CD4-positive, alpha-beta T cell treated with Interleukin-12 subunit alpha and Interleukin-12 subunit beta, for 1 hour (primary cell): ENCODE measurements around the gene NKD2.
"Not testable (repeated sequence)": the region's sequence is repeated elsewhere in the genome, so short reads cannot be mapped to it uniquely, and the experiment has no call there.

Experiments used
- DNase-seq: peaks from one replicate; pipeline ENCODE4 v3.0.0-alpha.2; 2020

The NKD2 gene

DNA sequence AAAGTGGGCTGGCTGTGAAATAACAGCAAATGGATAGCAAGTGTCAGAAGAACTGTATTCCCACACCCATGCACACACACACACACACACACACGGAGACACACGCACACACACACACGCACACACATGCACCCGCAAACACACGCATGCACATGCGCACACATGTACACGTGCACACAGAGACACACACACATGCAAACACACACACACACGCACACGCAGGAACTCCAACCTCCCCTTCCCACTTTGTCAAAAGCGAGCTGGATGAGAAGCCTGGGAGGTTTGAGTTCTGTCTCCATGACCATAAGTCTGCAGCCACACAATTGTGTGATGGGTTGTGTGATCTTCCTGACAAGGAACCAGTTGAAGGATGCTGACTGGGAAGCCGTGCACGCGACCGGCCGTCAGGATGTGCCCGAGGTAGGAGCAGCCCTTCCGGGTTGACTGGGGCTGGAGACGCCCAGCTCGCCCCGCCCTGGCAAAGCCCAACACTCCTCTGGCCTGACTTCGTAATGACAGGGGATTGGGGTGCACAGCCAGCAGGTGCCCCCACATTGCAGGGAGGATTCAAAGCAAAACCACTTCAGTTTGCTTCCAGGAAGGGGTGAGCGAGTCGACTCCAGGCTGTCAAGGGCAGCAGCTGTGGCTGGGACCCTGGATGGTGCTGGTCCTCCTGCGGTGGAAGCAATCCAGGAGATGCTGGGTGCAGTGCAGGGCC lies 29.3 kb upstream of the NKD2 start:
- DNase-seq = no peak

DNA sequence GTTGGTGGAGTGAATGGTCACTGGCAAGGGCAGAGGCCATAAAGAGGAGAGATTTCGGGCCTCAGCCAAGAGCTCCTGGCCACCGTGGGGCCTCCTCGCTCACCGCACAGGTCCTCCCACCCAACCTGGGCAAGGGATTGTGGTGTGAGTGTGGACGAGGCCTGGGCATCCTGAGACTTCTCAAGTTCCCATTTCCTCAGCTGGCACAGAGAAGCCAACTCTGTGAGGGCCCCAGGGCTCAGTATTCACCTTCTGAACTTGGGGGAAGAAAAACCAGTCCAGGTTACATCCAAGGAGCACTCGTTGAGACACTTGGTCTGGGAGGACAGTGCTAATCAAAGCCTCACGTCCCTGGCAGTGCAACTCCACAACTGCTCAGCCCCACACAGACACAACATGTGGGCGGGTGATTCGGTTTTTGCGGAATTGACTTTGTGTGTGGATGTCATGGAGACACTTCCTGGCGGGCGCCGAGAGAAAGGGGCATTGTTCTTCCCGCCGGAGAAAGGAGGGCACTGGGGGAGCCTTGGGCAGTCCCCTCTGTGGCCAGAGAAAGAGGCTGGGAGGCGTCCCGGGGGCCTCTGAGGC lies 28.5 kb upstream of the NKD2 start:
- DNase-seq = no peak

DNA sequence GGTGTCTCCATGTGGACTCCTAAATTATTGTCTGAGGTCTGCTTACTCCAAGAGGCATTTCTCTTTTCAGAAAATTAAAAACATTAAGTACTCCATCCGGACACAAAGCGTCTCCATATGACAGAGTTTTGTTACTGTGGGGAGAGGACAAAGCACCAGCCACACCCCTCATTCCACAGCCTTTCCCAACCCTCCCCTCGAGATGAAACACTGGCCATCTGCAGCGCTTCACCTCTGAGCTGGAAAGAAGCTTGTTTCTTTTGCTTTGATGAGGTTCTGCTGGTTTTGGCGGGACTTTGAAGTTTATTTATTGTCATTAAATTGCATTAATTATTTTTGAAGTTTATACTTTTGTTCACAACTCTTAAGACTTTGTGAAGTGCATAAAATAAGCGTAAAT lies 27.6 kb upstream of the NKD2 start:
- DNase-seq = no peak

DNA sequence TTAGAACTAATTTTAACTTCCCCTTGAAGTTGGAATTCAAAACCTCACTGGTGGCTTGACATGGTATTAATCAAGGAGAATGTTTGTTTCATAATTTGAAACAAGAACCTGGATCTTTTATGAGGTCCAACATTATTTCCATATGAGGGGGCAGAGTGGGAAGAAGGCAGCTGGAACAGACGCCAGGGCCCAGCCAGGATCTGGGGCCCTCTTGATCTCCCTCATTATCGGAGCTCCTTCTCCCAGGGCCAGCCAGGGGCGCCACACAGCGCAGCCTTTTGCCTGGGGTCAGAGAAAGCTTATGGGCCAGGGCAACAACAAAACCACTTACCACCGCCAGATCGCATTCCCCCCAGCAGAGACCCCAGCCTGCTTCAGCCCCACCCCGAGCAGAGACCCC lies 27.1 kb upstream of the NKD2 start:
- DNase-seq = no peak

- no peak for DNase-seq
These were observed 26.0 kb upstream of the NKD2 start for GRCh38 chr5:982377-983237.

DNA sequence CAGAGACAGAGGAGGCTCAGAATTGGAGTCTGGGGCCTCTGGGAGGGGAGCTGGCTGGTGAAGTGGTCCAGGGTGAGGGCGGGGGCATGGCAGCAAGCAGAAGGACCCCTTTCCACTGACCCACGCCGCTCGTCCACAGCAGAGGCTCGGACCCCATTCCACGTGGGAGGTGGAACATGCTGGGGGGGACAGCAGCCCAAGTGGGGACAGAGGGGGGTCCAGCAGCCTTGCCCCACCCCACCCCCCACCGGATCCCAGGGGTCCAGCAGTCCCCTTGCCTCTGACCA lies 25.4 kb upstream of the NKD2 start:
- DNase-seq = no peak

DNA sequence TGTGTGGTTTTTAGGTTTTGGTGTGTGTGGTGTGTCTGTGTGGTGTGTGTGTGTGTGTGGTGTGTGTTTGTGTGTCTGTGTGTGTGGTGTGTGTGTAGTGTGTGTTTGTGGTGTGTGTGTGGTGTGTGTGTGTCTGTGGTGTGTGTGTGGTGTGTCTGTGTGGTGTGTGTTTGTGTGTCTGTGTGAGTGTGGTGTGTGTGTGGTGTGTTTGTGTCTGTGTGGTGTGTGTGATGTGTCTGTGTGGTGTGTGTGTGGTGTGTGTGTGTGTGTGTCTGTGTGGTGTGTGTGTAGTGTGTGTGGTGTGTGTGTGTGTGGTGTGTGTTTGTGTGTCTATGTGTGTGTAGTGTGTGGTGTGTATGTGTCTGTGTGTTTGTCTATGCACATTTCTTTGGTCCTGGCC lies 25.0 kb upstream of the NKD2 start:
- no peak for DNase-seq

DNA sequence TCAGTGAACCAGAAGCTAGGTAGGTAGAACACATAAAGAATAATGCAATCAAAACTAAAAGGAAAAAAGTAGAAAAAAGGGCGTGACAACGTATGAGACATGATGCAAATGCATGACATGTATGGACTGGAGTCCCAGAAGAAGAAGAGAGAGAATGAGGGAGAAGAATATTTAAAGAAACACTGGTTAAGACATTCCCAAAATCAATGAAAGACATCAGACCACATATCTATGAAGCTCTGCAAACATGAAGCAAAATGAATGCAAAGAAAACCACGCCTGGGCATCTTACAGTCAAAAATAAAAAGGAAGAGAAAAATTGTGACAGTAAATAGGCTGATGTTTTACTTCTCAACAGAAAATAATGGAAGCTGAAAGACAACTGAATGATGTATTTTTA lies 23.8 kb upstream of the NKD2 start:
- no peak for DNase-seq

DNA sequence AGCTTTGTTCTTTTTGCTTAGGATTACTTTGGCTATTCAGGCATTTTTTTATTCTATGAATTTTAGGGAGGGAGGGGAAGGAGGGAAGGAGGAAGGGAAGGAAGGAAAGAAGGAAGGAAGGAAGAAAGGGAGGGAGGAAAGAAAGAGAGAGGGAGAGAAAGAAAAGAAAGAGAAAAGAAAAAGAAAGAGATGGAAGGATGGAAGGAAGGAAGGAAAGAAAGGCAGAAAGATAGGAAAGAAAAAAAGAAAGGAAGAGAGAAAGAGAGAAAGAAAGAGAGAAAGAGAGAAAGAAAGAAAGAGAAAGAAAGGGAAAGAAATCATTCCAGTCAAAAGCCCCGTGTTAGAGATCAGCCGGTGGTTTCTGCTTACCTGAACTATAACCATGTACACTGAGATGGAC lies 20.8 kb upstream of the NKD2 start:
- no peak for DNase-seq

GRCh38 chr5:988322-988721 lies 20.3 kb upstream of the NKD2 start:
- DNase-seq = no peak

- no peak for DNase-seq
These were observed 18.6 kb upstream of the NKD2 start for GRCh38 chr5:989961-990530.

DNA sequence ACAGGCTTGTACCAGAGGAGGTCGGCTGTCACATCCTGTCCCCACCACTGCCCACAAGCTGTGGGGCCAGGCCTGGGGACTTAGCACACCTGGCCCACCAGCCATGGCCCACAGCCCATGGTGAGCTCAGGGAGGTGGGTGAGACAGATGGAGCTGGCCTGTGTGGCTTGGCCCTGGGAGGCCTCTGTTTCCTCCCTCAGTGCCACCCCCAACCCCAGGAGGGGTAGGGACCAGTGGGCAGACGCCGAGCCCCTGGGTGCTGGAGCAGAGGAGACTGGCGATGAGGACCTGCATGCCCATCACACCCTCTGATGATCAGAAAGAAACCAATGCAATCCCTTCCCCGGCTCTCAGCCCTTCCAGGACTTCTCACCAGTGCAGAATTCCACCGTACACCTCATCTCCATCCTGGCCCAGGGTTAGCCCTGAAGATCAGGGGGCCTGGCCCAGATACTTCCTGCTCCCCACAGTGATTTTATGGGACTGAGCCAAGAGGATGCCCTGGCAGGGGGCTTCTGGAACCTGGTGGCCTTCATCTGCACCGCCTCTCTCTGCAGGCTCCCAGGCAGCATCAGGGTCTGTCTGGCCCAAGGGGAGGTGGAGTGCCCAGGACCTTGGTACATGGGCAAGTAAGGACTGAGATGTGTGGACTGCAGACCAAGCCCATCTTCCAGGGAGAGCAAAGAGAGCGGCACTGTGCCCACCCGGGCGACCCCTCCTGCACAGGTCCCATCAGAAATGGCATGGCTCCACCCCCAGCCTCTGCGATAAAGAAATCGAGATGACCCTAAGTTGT lies 16.9 kb upstream of the NKD2 start:
- DNase-seq = no peak

DNA sequence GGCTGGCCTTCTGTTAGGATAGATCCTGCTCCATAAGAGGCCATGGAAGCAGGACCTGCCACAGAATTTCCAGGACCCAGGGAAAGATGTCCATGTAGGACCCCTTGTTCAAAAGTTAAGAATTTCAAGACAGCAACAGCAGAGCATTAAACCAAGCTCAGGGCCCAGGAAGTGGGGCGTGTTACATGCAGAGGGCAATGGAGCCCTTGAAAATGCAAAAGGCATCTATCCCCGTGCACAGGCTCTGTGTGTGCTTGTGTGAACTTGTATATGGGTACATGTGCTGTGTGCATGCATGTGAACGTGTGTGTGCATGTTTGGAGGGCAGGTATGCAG lies 14.4 kb upstream of the NKD2 start:
- no peak for DNase-seq

GRCh38 chr5:994821-995220 lies 13.8 kb upstream of the NKD2 start:
- no peak for DNase-seq

DNA sequence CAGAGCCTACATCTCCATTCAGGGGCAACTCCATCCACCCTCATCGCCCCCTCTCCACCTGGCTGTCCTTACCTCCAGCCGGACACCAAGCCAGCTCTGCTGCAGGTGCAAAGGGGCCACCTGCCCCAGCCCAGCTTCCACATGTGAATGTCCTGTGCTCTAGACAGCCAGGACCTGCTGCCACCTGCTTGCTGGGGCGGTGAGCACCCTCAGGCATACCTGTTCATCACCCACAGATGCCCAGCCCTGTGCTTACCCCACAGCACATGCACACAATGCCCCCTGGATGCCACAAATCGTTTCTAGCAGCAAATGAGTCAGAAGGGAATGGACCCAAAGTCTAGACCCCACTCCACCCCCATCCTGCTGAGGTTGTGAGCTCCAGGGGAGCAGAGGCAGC lies 13.3 kb upstream of the NKD2 start:
- no peak for DNase-seq

GRCh38 chr5:997001-997474 lies 11.6 kb upstream of the NKD2 start:
- DNase-seq = no peak

DNA sequence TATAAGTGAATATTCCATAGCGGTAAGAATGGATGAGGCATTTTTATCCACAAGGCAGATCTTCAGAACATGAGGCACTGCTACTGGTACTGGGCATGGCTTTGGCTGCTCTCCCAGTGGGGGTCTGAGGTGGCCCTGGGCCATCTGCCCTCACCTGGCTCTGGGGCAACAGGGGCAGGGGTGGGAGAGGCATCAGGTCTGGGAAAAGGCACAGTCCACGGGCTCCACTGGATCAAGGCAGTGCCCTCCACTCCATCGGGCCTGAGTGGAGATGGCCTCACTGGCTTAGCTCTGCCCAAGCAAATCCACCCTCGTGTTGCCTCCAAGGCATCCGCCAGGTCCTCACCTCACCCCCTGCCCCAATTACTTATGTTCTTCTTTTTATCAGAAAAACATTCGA lies 10.9 kb upstream of the NKD2 start:
- DNase-seq = no peak

DNA sequence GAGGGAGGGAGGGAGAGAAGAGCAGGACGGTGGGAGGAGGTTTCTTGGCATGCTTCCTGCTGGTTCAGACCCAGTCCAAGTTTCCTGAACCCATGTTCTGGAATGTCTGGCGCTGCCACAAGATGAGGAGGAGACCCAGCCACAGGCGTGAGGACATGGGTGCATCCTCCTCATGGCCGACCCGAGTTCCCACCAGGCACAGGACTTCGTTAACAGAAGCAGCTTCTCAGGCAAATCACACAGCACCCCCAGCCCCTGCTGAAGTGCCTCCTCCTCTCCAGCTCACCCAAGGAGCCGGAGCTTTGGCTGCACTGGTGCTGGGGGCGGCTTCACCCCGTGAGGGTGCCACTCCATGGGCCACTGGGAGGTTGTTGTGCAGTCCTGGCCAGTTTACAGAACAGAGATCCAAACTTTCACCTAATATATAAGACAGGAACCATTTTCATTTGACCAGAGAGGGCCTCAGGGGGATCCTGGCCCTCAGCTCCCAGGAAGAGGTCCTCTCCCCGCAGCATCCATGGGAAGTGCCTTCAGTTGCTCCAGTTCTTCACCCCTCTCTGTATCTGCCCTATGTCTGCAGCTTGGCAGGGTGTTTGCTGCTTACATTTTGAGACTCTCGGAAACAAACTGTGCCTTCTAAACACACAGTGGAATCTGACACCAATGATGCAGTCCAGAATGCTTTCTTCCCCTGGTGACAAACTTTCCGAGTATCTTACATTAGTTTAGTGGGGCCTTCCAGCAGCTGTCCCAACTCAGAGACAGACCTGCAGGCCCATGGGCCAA lies 10.2 kb upstream of the NKD2 start:
- DNase-seq = no peak

DNA sequence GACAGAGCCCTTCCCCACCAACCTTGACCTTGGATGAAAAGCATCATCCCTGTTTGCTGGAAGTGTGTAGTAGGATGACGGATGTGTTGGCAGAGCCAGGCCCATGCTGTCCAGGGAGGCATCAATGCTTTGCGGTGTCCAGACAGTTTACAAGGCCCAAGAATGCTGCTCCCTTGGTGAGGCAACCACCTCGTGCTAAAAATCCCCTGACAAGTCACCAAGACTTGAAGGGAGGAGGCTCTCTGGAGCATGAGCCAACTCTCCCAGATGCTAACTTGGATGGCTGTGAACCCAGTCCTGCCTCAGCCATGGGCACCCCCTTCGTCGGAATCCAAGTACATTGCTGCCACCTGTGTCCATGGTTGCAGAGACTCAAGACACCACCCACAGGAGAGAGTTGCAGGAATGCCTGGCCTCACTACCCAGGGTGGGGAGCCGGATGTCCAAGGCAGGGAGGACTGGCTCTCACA lies 9.5 kb upstream of the NKD2 start:
- DNase-seq = no peak

GRCh38 chr5:999724-1000123 lies 8.9 kb upstream of the NKD2 start:
- DNase-seq = no peak

DNA sequence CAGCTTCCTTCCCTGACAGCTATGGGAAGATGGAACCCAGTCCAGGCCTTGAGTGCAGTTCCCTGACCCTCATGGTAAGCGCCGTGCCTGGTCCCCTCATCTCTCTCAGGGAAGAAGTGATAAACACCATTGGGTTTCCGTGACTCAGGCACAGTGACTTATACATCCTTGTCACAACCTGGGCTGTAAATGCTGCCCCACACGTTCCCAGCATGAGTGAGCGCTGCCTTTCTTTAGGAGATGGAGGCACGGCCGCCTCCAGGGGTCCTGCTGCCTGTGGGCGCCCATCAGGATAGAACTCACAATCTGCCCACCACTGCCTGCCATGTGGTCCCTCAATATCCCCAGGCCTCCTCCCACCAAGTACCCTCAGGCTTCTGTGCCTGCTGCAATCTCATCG lies 8.3 kb upstream of the NKD2 start:
- DNase-seq = no peak

DNA sequence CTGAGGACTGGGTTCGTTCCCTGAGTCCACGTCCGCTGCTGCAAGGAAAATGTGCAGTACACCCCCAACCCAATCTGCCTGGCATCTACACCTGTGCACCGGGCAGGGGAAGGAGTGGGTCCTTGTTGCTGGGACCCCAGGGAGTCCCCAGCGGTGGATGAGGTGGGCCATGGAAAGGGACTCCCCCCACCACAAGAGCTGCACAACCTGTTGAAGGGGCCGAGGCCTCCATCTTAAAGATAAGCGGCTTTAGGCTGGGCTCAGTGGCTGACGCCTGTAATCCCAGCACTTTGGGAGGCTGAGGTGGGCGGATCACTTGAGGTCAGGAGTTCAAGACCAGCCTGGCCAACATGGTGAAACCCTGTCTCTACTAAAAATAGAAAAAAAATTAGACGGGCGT lies 7.8 kb upstream of the NKD2 start:
- DNase-seq = not testable (repeated sequence)
